HCT116 (cell line): ENCODE data around the gene DACT3. TPM values are rescaled to one million over a fixed set of nuclear protein-coding genes. Genes with fewer than 3 reads are reported as not detected.

Experiments
- ATAC-seq: fragments of 200-7000 bp; cut with Tn5 transposase; 2 replicates; pipeline ENCODE4 v1.9.1; 2020; ENCODE audit warnings: mild to moderate bottlenecking, moderate library complexity
- BruUV-seq: library from RNA; stranded (reverse); fragments of 400-500 nt; replicated peaks from 2 replicates; lab custom pipeline; 2021; lab: Mats Ljungman, UMichigan
- CTCF ChIA-PET: fragments of 300-600 bp; sonication (Branson Sonifier 250); formaldehyde crosslinking; loops from one replicate; lab custom pipeline; 2021; ENCODE audit warnings: antibody characterized with exemption; lab: Charles Lee
- POLR2A ChIA-PET: fragments of 300-600, 350-600 bp; sonication (Branson Sonifier 250); formaldehyde crosslinking; loops from one replicate; lab custom pipeline; 2021; ENCODE audit warnings: antibody characterized with exemption; lab: Charles Lee
- RAD21 ChIA-PET, 2 experiments: fragments of 300-600 bp; sonication (Branson Sonifier 250); formaldehyde crosslinking; loops; one replicate each; lab custom pipeline; 2023; ENCODE audit warnings: low total read pairs in 2 of 2; ENCODE audit not compliant: uncharacterized antibody in 2 of 2, unreplicated experiment in 2 of 2, low non-redundant PET in 1 of 2; lab: Charles Lee
- DNase-seq: peaks from one replicate; pipeline ENCODE4 v3.0.0-alpha.2; 2010; ENCODE audit warnings: low read depth, low spot score
- H2AFZ ChIP-seq: fragments of 200-600 bp; shearing (Covaris generic), sonication (generic); 2 replicates; pipeline ENCODE4 v1.6.1; 2017; ENCODE audit warnings: low read depth, mixed run types, mixed read lengths, antibody characterized with exemption, low read length; ENCODE audit not compliant: poor library complexity, severe bottlenecking
- H3K27ac ChIP-seq: 2 replicates; pipeline ENCODE4 v1.5.1; 2012; ENCODE audit warnings: low read depth, low read length
- H3K27me3 ChIP-seq: fragments of 200-600 bp; sonication (generic); 2 replicates; pipeline ENCODE4 v1.6.1; 2016; ENCODE audit warnings: mixed run types, low read length, mixed read lengths; ENCODE audit not compliant: insufficient read depth
- H3K36me3 ChIP-seq, 2 experiments: fragments of 200-500 bp in 1 of 2; fragments of 200-600 bp in 1 of 2; sonication (Bioruptor generic) in 1 of 2; sonication (generic) in 1 of 2; 2 replicates each; pipeline versions ENCODE4 v1.5.1 to v1.6.1; 2014 to 2016; ENCODE audit warnings: low read length in 2 of 2, inconsistent platforms in 1 of 2, mixed read lengths in 1 of 2, mixed run types in 1 of 2; ENCODE audit not compliant: insufficient read depth in 2 of 2, control insufficient read depth in 1 of 2
- H3K4me1 ChIP-seq, 2 experiments: fragments of 200-600 bp in 1 of 2; sonication (generic) in 1 of 2; 2 replicates each; pipeline versions ENCODE4 v1.5.1 to v1.6.1; 2012 to 2017; ENCODE audit warnings: low read length in 2 of 2, inconsistent platforms in 1 of 2, mild to moderate bottlenecking in 1 of 2, mixed read lengths in 1 of 2, mixed run types in 1 of 2, moderate library complexity in 1 of 2; ENCODE audit not compliant: insufficient read depth in 2 of 2, control insufficient read depth in 1 of 2
- H3K4me2 ChIP-seq: fragments of 200-600 bp; sonication (generic); 2 replicates; pipeline ENCODE4 v1.6.1; 2017; ENCODE audit warnings: mixed run types, low read length, mixed read lengths
- H3K4me3 ChIP-seq, 2 experiments: fragments of 200-600 bp in 1 of 2; sonication (generic) in 1 of 2; replicated peaks in 1 of 2; 2 replicates each; pipeline ENCODE4 v1.5.1; 2011 to 2016; ENCODE audit warnings: low read length in 2 of 2, control low read depth in 1 of 2, low read depth in 1 of 2, mild to moderate bottlenecking in 1 of 2, mixed read lengths in 1 of 2, mixed run types in 1 of 2
- H3K79me2 ChIP-seq: fragments of 200-600 bp; sonication (generic); 2 replicates; pipeline ENCODE4 v1.6.1; 2017; ENCODE audit warnings: mild to moderate bottlenecking, mixed run types, low read length, moderate library complexity, mixed read lengths; ENCODE audit not compliant: insufficient read depth
- H3K9ac ChIP-seq: fragments of 200-600 bp; sonication (generic); 2 replicates; pipeline ENCODE4 v1.6.1; 2016; ENCODE audit warnings: low read length, mixed read lengths
- H3K9me2 ChIP-seq: fragments of 200-600 bp; sonication (generic), shearing (Covaris generic); 2 replicates; pipeline ENCODE4 v1.6.1; 2017; ENCODE audit warnings: mixed run types, mild to moderate bottlenecking, moderate library complexity; ENCODE audit not compliant: insufficient read depth
- H3K9me3 ChIP-seq, 2 experiments: fragments of 200-500 bp in 1 of 2; fragments of 200-600 bp in 1 of 2; sonication (Bioruptor generic) in 1 of 2; sonication (generic) in 1 of 2; 2 replicates each; pipeline ENCODE4 v1.6.1; 2014 to 2017; ENCODE audit warnings: low read length in 2 of 2, mixed read lengths in 2 of 2, inconsistent platforms in 1 of 2, low read depth in 1 of 2, mild to moderate bottlenecking in 1 of 2, mixed run types in 1 of 2, moderate library complexity in 1 of 2; ENCODE audit not compliant: control insufficient read depth in 1 of 2, insufficient read depth in 1 of 2
- H4K20me1 ChIP-seq: fragments of 200-600 bp; sonication (generic), shearing (Covaris generic); 2 replicates; pipeline ENCODE4 v1.6.1; 2017; ENCODE audit warnings: mixed run types, mild to moderate bottlenecking, moderate library complexity; ENCODE audit not compliant: insufficient read depth
- CBX3 ChIP-seq: IDR thresholded peaks from 2 replicates; pipeline ENCODE4 v1.6.1; 2012; ENCODE audit warnings: low read depth
- CEBPB ChIP-seq: IDR thresholded peaks from 2 replicates; pipeline ENCODE4 v1.6.1; 2012; ENCODE audit warnings: low read depth
- EGR1 ChIP-seq: IDR thresholded peaks from 2 replicates; pipeline ENCODE4 v1.6.1; 2012; ENCODE audit warnings: low read depth
- EZH2 ChIP-seq: fragments of 200-600 bp; sonication (generic); IDR thresholded peaks from 2 replicates; pipeline ENCODE4 v1.6.1; 2017; ENCODE audit warnings: antibody characterized with exemption, mixed run types
- EZH2phosphoT487 ChIP-seq: fragments of 200-600 bp; IDR thresholded peaks from 2 replicates; pipeline ENCODE4 v1.6.1; 2018; ENCODE audit warnings: antibody characterized with exemption, borderline replicate concordance
- FOSL1 ChIP-seq: IDR thresholded peaks from 2 replicates; pipeline ENCODE4 v1.6.1; 2012; ENCODE audit warnings: low read depth
- POLR2A ChIP-seq: IDR thresholded peaks from 2 replicates; pipeline ENCODE4 v1.7.0; 2011; ENCODE audit warnings: borderline replicate concordance; ENCODE audit not compliant: insufficient read depth, insufficient read length; ENCODE audit errors: extremely low read depth
- POLR2AphosphoS5 ChIP-seq: IDR thresholded peaks from 2 replicates; pipeline ENCODE4 v1.6.1; 2011; ENCODE audit warnings: mild to moderate bottlenecking, low read depth, low read length, moderate library complexity
- RAD21 ChIP-seq: IDR thresholded peaks from 2 replicates; pipeline ENCODE4 v1.6.1; 2012; ENCODE audit warnings: low read depth, mild to moderate bottlenecking
- SRF ChIP-seq: IDR thresholded peaks from 2 replicates; pipeline ENCODE4 v1.6.1; 2012; ENCODE audit warnings: low read depth
- TCF7L2 ChIP-seq: IDR thresholded peaks from 2 replicates; pipeline ENCODE4 v1.7.0; 2011; ENCODE audit warnings: borderline replicate concordance, inconsistent platforms; ENCODE audit not compliant: insufficient read depth, insufficient read length; ENCODE audit errors: extremely low read depth
- YY1 ChIP-seq: IDR thresholded peaks from 2 replicates; pipeline ENCODE4 v1.6.1; 2011; ENCODE audit warnings: low read length, low read depth, moderate library complexity, mild to moderate bottlenecking; ENCODE audit not compliant: insufficient replicate concordance; ENCODE audit errors: extremely low read depth
- ZFX ChIP-seq: fragments of 450-650 bp; IDR thresholded peaks from 2 replicates; pipeline ENCODE4 v1.6.1; 2017
- intact Hi-C: fragments of 100-400 bp; cut with micrococcal nuclease; formaldehyde crosslinking; loops from 2 replicates; pipeline ENCODE4 v1.10.0; 2022
- total RNA-seq: library from RNA; stranded (reverse); gene quantifications from one replicate; pipeline ENCODE4 v1.2.1, GENCODE V29; 2021; ENCODE audit not compliant: unreplicated experiment
- TF ChIP-seq, protein P1 (sequence below), 3 experiments: fragments of 200-600 bp in 1 of 3; sonication (generic) in 1 of 3; IDR thresholded peaks in 2 of 3; conservative IDR thresholded peaks in 1 of 3; 2 replicates each; pipeline ENCODE4 v1.5.1; 2012 to 2017; ENCODE audit warnings: low read depth in 2 of 3, low read length in 2 of 3, antibody characterized with exemption in 1 of 3, borderline replicate concordance in 1 of 3, control low read depth in 1 of 3, mild to moderate bottlenecking in 1 of 3, mixed read lengths in 1 of 3, mixed run types in 1 of 3, moderate library complexity in 1 of 3; ENCODE audit not compliant: insufficient read depth in 1 of 3
- TF ChIP-seq, protein P2 (sequence below): IDR thresholded peaks from 2 replicates; pipeline ENCODE4 v1.6.1; 2011; ENCODE audit warnings: mild to moderate bottlenecking, low read length, moderate library complexity; ENCODE audit not compliant: insufficient replicate concordance; ENCODE audit errors: extremely low read depth

The DACT3 gene
- total RNA-seq, 1 experiment from 2014 or later, result 2.0 TPM

DNA sequence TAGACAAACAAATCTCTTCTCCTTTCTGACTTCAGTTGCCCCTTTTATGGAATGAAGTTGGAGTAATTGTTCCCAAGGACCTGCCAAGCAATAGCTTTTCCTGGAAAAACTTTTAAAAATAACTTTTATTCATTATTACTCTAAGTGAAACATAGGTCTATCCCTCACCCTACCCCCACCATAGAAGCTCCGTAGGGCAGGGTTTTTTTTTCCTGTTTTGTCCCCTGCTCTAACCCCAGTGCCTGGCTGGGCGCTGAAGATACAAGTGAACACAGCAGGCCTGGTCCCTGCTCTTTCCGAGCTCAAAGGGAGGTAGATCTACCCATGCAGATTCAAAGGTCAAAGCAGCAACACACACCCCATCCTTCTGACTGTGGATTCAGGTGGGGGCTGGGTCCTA lies 16.3 kb downstream of the DACT3 start:
- Histone ChIP-seq H3K79me2 (no peaks in the 10 kb centered on the region), H3K36me3 (no peaks in the 10 kb centered on the region), H2AFZ (no peak overlapping the region), H3K9me3 (no peaks in the 10 kb centered on the region), H3K27ac (no peak overlapping the region), H4K20me1 (no peaks in the 10 kb centered on the region), H3K4me1 (peaks cover 0 to 3% of the 10 kb centered on the region in 2 experiments; a peak in 1 of 4 replicates), H3K9ac (no peak overlapping the region), H3K27me3 (no peaks in the 10 kb centered on the region), H3K4me2 (no peak overlapping the region), H3K4me3 (no peak overlapping the region), H3K9me2 (no peaks in the 10 kb centered on the region)
- ATAC-seq (no peak), DNase-seq (no peak)
- no TSS peak for BruUV-seq
- TF ChIP-seq CBX3, result no peak
- no peak for TF ChIP-seq TCF7L2
- ChIA-PET RAD21 (no interaction called here), POLR2A (no interaction called here), CTCF (interaction anchor here (0.7 to 2.1 kb wide), 3 partner anchors 17 to 109 kb away, joined by 3 to 7 read pairs (median 4); partner anchors contain the start of gene DACT3)
- intact Hi-C loops, result no loop called here

DNA sequence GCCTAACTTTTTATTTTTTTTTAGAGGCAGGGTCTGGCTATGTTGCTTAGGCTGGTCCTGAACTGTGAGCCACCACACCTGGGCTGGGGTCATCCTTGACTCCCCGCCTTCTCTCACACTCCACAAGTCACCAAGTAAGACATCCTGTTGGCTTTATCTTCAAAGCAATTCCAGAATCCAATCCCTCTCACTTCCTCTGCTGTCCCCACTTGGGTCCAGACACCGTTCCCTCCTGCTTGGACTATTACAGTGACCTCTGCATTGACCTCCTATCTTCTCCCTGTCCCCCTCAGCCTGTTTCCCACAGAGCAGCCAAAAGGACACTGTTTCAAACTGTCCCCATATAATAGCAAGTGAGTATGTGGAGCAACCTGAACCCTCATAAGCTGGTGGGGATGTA lies 20.3 kb downstream of the DACT3 start:
- Histone ChIP-seq H3K27me3 (no peaks in the 10 kb centered on the region), H3K9me3 (no peaks in the 10 kb centered on the region), H3K9me2 (no peaks in the 10 kb centered on the region), H3K36me3 (no peaks in the 10 kb centered on the region), H4K20me1 (no peaks in the 10 kb centered on the region), H2AFZ (no peak overlapping the region), H3K4me2 (no peak overlapping the region), H3K4me3 (no peak overlapping the region), H3K9ac (no peak overlapping the region), H3K4me1 (peaks cover 8 to 18% of the 10 kb centered on the region in 2 experiments), H3K79me2 (no peaks in the 10 kb centered on the region), H3K27ac (no peak overlapping the region)
- ChIA-PET POLR2A (no interaction called here), RAD21 (no interaction called here), CTCF (no interaction called here)
- intact Hi-C loops, result no loop called here
- DNase-seq (no peak), ATAC-seq (no peak)
- BruUV-seq, result no TSS peak
- TF ChIP-seq RAD21 (no peak), YY1 (no peak), EZH2 (no peak), ZFX (no peak), CEBPB (no peak), CBX3 (no peak), POLR2AphosphoS5 (no peak), SRF (no peak), EZH2phosphoT487 (no peak), EGR1 (no peak), FOSL1 (no peak), POLR2A (no peak)
- TF ChIP-seq, protein P1, sequence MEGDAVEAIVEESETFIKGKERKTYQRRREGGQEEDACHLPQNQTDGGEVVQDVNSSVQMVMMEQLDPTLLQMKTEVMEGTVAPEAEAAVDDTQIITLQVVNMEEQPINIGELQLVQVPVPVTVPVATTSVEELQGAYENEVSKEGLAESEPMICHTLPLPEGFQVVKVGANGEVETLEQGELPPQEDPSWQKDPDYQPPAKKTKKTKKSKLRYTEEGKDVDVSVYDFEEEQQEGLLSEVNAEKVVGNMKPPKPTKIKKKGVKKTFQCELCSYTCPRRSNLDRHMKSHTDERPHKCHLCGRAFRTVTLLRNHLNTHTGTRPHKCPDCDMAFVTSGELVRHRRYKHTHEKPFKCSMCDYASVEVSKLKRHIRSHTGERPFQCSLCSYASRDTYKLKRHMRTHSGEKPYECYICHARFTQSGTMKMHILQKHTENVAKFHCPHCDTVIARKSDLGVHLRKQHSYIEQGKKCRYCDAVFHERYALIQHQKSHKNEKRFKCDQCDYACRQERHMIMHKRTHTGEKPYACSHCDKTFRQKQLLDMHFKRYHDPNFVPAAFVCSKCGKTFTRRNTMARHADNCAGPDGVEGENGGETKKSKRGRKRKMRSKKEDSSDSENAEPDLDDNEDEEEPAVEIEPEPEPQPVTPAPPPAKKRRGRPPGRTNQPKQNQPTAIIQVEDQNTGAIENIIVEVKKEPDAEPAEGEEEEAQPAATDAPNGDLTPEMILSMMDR (IDR thresholded peaks at IDR 0.05 in 2 of 3, conservative IDR thresholded peaks at IDR 0.05 in 1 of 3; ENCODE audit: borderline replicate concordance in 1 of 3, insufficient read depth in 1 of 3, low read depth in 2 of 3, low read length in 2 of 3), result no peak
- TF ChIP-seq, protein P2, sequence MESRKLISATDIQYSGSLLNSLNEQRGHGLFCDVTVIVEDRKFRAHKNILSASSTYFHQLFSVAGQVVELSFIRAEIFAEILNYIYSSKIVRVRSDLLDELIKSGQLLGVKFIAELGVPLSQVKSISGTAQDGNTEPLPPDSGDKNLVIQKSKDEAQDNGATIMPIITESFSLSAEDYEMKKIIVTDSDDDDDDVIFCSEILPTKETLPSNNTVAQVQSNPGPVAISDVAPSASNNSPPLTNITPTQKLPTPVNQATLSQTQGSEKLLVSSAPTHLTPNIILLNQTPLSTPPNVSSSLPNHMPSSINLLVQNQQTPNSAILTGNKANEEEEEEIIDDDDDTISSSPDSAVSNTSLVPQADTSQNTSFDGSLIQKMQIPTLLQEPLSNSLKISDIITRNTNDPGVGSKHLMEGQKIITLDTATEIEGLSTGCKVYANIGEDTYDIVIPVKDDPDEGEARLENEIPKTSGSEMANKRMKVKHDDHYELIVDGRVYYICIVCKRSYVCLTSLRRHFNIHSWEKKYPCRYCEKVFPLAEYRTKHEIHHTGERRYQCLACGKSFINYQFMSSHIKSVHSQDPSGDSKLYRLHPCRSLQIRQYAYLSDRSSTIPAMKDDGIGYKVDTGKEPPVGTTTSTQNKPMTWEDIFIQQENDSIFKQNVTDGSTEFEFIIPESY, result no peak
